Measurements from ENCODE around the gene GTF2IRD1.
"Not testable (repeated sequence)": the region's sequence is repeated elsewhere in the genome, so short reads cannot be mapped to it uniquely, and the experiment has no call there.

GTF2IRD1 gene

DNA sequence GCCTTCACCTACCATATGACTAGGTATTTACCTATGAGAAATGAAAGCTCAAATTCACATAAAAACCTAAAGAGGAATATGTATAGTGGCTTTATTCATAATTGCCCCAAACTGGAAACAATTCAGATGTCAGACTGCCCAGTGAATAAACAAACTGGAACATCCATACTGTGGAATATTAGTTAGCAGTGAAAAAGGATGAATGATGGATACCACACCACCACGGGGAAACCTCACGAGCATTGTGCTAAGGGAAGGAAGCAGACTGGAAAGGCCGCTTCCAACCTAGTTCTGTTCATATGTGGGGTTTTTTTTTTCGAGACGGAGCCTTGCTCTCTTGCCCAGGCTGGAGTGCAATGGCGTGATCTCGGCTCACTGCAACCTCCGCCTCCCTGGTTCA is 16.8 kb downstream of the GTF2IRD1 start:
- no peak for DNase-seq

DNA sequence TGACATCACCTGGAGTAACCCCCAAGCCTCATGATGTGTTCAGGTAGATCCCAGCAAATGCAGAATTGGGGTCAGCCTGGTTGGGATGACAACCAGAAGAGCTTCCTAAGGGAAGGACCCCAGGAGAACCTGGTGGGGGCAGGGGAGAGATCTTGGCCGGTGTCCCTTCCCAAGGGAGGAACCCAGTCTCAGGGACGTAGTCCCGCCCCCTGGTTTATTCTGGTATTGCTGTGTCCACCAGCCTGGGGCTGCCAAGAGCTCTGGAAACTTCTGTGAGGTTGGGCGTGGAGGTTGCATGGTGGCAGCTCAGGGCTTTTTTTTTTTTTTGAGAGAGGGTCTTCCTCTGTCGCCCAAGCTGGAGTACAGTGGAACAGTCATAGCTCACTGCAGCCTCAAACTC is 19.4 kb downstream of the GTF2IRD1 start:
- no peak for DNase-seq

DNA sequence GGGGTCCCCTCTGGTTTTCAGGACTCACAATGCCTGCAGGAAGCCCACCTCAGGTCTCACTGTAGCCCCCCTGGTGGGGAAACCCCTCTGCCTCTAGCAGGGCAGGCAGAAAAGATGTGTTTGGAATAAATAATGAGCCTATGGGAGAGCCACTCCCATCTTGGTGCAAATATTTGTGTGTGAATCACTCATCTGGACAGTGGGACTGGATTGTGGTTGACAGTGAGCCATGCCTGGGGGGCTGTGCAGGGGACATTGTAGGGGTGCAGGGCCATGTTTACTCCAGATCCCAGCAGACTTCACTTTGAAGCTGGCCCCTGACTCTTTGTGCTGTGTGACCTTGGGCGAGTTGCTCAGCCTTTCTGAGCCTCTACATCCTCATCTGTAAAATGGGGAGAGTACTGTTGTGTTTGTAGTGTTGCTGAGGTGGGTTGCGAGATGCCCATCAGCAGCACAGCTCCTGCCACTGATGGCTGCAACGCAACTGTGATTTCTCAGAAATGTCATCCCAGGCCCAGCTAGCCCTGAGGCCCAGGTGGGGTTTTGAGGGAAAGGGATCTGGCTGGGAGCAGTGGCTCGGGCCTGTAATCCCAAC is 20.7 kb downstream of the GTF2IRD1 start:
- no peak for DNase-seq

GRCh38 chr7:74475243-74475986 is 21.7 kb downstream of the GTF2IRD1 start:
- DNase-seq = no peak

GRCh38 chr7:74475987-74476350 is 22.3 kb downstream of the GTF2IRD1 start:
- no peak for DNase-seq

DNA sequence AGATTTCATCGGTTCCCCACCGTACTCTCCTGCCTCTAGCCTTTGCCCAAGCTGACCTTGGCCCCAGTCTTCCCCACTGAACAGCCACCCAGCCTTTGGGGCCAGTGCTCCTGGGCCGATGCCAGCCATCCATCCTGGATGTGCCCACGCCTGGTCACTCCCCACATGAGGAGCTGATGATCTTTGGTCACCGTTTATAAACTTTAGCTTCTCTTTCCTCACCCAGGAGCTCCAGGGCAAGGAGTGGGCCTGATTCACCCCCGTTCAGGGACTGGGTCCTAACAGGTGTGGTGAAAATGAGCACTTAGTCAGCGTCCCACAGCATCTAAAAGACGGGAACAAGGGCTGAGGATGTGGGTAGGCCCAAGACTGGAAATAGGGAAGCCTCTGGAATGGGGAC is 22.9 kb downstream of the GTF2IRD1 start:
- DNase-seq = no peak

GRCh38 chr7:74478671-74479065 is 25.0 kb downstream of the GTF2IRD1 start:
- no peak for DNase-seq

- no peak for DNase-seq
These were observed 25.5 kb downstream of the GTF2IRD1 start for GRCh38 chr7:74479066-74479781.

- peak; percentile 73 for DNase-seq
These were observed 26.5 kb downstream of the GTF2IRD1 start for GRCh38 chr7:74479961-74480829.

GRCh38 chr7:74480861-74481417 is 27.2 kb downstream of the GTF2IRD1 start:
- DNase-seq = no peak

DNA sequence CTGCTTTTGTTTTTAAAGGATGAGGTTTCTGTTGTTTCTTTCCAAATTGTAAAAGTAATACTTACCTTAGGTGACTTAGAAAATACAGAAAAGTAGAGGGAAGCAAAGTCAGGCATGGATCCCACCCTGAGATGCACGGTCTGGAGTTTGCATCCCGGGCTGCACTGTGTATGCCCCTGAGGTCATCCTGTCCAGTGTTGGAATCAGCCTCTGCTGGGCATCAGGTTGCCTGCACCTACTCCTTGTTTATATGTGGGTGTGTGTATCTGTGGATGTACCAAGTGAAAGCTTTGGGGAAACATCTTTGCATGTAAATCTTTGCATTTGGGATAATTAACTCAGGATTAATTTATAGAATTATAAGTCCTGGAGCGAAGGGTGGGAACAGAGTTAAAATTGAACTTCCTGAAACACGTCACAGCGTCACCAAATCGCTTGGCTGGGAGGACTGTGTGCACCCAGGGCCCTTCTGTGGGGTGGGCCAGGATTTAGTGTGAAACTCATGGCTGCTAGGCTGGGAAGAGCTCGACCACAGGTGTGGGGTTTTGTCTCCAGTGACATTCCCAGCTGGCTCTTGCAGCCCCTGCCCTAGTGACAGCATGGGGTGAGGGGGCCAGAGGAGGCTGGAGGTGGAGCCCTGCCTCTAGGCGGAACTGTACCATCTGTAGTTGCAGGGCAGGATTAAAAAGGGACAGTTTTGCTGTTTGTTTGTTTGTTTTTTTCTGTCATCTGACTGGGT is 27.9 kb downstream of the GTF2IRD1 start:
- DNase-seq = no peak

- DNase-seq = no peak
These were observed 28.4 kb downstream of the GTF2IRD1 start for GRCh38 chr7:74482197-74482467.

DNA sequence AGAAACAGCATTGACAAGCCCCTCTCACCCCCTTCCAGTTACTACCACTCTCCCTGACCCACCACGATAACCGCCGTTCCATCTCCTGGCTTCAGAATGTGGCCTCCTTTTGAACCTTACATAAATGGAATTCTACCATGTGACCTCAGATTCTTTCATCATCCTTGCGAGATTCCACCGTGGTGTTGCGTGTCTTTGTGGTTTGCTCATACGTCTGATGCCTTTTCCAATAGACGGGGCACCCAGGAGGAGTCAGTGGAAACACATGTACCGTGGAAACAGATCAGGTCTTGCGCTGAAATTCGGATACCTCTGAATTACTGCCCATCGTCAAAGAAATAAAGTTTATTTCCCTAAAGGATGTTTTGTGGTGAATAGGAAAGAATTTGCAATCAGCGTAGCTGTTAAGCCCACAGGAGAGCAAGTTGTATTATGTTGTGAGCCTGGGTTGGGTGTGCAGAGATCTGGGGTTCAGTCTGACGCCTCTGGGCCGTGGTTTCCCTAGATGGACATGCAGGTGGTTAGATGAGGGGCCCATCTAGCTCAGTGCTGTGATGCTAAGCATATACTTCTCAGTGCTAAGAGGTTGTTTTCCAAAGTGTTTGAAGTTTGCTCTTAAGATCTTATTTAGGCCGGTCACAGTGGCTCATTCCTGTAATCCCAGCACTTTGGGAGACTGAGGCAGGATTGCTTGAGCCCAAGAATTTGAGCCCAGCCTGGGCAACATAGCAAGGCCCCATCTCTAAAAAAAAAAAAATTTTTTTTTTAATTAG is 29.1 kb downstream of the GTF2IRD1 start:
- no peak for DNase-seq

DNA sequence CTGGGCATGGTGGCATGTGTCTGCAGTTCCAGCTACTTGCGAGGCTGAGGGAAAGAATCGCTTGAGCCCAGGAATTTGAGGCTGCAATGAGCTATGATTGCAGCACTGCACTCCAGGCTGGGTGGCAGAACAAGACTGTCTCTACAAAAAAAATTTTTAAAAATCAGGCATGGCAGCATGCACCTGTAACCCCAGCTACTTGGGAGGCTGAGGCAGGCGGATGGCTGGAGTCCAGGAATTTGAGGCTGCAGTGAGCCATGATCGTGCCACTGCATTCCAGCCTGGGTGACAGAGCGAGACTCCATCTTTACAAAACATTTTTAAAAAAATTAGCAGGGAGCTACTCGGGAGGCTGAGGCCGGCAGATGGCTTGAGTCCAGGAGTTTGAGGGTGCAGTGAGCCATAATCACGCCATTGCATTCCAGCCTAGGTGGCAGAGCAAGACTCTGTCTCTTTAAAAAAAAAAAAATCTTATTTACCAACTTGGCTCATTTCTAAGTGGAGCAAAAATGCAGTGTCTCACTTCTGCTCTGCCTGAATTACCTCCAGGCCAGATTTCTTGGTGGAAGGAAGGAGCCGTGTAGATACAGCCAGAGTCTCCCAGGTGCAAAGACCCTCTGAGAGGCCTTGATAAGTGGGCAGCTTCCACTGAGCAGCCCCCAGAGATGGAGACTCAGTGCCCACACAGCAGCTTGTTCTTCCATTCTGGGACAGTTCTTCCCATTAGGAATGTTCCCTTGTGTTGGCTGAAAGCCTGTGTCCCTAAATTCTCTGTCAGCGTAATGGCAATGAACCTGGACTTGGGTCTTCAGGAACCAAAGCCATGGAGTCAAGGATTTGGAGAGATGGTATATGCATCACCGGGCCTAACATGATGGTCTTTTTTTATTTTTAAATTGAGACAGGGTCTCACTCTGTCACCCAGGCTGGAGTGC is 30.0 kb downstream of the GTF2IRD1 start:
- DNase-seq = no peak

DNA sequence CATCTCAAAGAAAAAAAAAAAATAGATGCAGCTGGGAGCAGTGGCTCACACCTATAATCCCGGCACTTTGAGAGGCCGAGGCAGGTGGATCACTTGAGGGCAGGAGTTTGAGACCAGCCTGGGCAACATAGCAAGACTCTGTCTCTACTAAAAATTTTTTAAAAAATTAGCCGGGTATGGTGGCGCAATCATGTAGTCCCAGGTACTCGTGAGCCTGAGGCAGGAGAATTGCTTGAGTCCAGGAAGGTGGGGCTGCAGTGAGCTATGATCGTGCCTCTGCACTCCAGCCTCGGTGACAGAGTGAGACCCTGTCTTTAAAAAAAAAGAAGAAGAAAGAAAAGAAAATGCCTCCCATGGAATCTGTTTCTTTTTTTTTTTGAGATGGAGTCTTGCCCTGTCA is 31.9 kb downstream of the GTF2IRD1 start:
- no peak for DNase-seq

DNA sequence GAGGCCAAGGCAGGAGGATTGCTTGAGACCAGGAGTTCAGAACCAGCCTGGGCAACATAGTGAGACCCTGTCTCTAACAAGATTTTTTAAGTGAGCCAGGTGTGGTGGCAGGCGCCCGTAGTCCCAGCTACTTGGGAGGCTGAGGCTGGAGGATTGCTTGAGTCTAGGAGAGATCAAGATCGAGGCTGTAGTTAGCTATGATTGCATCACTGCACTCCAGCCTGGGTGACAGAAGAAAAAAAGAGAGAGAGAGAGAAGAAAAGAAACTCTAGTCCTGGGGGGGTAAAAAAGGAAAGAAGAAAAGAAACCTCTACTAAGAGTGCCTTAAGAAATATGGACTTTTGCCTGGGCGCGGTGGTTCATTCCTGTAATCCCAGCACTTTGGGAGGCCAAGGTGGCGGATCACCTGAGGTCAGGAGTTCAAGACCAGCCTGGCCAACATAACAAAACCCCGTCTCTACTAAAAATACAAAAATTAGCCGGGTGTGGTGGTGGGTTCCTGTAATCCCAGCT is 34.9 kb downstream of the GTF2IRD1 start:
- DNase-seq = not testable (repeated sequence)

- DNase-seq = no peak
These were observed 36.6 kb downstream of the GTF2IRD1 start for GRCh38 chr7:74489997-74490945.

DNA sequence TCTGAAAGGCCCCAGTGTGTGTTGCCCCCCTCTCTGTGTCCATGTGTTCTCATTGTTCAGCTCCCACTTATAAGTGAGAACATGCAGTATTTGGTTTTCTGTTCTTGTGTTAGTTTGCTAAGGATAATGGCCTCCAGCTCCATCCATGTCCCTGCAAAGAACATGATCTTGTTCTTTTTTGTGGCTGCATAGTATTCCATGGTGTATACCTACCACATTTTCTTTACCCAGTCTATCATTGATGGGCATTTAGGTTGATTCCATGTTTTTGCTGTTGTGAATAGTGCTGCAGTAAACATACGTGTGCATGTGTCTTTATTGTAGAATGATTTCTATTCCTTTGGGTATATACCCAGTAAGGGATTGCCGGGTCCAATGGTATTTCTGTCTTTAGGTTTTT is 37.8 kb downstream of the GTF2IRD1 start:
- not testable (repeated sequence) for DNase-seq

GRCh38 chr7:74493295-74493694 is 39.6 kb downstream of the GTF2IRD1 start:
- DNase-seq = no peak

Data from NCI-H2227 treated with DMSO at 0.1 percent for 48 hours (cell line).